T1000 (cell line): ENCODE measurements around the gene METTL26.

ENCODE experiments used
- DNase-seq: peaks from one replicate; lab custom pipeline; 2025; ENCODE audit warnings: mixed read lengths; lab: John Stamatoyannopoulos, UW

The METTL26 gene

DNA sequence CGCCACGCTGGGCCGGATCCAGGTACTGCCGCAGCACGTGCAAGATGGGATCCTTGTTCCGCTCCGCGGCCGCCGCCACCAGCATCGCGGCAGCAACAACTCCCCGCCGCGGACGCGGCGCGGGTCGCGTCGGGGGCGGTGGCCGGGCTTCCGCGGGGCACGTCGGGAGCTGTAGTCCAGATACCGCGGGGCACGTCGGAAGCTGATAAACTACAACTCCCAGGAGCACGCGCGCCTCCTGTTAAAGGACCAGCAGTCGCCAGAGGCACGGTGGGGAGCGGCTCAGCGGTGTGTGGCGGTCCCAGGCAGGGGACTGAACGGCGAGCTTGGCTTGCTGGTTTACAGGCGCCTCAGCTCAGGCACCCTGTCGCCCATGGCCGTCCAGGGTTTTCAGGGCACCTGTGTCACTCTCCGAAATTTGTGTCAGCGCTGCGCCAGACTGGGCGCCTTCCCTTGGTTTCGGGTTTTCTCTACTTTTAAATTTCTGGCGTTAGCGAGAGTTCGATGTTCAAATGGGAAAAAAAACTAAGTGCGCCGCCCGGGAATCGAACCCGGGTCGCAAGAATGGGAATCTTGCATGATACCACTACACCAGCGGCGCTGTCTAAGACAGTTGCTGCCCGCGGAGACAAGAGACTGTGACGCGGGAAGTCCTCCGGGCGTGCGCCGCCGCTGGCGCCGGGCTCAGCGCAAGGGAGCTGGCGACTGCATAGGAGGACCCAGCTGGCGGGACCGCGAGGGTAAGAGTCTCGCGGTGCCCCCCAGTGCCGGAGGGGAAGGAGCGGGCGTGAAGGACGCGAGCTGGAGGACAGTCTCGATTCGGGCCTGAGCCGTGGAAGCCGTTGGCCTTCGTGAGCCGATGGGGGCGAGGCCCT lies at the start of gene METTL26:
TSS of gene METTL26 (minus strand) at position 100 of the 875 bp plus-strand sequence. CDS start at position 85, 15 bp downstream.
- peak; percentile 95 for DNase-seq

DNA sequence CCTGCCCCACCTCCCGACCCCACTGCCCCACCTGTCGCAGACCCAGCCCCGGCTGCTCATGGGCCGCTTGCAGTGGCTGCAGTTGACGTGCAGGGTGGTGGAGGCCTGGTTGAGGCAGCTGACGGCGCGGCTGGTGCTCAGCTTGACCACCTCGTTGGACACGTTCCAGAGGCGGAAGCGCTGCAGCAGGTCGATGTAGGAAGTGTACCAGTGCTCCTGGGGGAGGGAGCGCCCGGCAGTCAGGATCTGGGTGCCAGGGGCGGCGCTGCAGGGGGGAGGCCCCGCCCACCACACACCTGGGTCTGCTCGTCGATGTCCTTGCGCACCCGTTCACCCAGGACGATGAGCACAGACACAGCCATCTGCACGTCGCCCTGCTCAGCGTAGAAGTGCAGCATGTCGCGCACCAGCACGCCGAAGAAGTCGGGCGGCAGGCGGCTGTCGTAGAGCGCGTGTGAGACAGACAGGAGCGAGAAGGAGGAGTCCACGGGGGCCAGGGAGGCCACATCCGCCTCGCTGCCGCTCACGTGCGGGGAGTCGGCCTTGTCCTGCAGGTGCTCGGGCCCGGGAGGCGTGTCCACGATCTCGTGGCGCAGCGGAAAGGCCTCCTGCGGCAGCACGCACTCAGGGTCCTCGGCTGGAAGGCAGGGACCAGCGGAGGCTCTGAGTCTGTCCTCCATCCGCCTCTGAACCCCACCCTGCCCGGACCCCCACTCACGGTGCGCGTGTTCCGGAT lies 49.0 kb upstream of the METTL26 start:
- no peak for DNase-seq

- peak; percentile 96 for DNase-seq
Measured at GRCh38 chr16:684071-684794, 48.1 kb upstream of the METTL26 start, which contains the start of gene JMJD8. Gene JMJD8 (minus strand): TSS chr16:684334. CDS start chr16:684319, 15 bp downstream.

DNA sequence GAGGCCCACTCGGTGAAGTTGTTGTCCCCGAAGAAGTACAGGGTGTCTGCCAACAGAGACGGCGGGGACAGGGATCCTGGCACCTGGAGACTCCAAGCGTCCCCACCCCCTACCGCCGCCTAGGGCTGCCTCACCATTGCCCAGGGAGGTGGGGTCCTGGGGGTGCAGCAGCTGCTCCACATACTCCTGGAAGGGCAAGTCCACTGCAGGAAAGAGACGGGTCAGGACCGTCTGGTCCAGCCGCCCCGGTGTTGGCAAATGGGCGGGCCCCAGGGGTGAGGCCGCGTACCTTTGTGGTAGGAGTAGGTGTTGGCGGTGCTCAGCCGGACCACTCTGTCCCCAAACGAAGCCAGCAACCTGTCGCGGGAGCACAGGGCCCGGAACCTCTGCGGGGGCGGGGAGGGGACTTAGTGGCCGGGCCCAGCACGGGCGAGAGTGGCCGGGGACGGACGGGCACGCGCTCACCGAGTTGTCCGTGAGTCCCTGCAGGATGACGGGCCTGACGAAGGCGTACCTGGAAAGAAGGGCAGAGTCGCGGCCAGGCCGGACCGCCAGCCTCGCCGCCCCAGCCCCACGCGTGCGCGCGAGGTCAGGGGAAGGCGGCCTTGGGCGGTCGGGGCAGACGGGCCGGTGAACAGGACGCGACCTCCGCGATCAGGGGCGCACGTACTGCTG lies 47.4 kb upstream of the METTL26 start:
- DNase-seq, result no peak

DNA sequence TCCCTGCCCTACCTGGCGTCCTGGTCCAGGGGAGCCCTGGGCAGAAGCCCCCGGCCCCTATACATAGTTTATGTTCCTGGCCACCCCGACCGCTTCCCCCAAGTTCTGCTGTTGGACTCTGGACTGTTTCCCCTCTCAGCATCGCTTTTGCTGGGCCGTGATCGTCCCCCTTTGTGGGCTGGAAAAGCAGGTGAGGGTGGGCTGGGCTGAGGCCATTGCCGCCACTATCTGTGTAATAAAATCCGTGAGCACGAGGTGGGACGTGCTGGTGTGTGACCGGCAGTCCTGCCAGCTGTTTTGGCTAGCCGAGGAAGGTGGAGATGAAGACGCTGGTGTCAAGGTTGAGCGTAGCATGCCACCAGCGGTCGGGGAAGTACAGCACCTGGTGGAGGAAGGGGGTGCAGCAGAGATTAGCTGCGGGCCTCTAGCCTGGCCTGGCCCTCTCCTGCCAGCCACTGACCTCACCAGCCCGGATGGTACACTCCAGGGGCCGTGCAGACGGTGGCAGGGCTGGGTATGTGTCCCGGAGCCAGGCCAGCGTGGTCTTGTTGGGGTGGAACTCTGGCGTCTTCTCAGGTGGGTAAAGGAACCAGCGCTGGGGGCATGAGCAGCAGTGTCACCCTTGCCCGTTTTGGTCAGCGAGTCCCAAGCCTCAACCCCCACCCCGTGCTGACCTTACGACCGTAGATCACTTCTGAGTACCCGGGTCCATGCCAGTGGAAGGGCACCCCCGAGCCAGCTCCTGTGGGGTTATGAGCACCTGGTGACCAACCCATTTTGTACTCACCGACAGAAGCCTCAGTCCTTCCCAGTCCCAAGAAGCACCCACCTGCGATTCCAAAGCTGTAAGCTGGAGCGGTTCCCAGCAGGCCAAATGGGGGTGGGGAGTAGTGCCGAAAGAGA lies 46.6 kb upstream of the METTL26 start:
- no peak for DNase-seq

GRCh38 chr16:681746-682427 lies 45.8 kb upstream of the METTL26 start:
- peak; percentile 26 for DNase-seq

GRCh38 chr16:680967-681745 lies 45.1 kb upstream of the METTL26 start:
- peak; percentile 28 for DNase-seq

GRCh38 chr16:680625-680945 lies 44.5 kb upstream of the METTL26 start:
- DNase-seq, result no peak

- DNase-seq, result peak; percentile 88
Measured at GRCh38 chr16:679814-680624, 43.9 kb upstream of the METTL26 start, which contains the start of gene STUB1. Gene STUB1 (plus strand): TSS chr16:680410. CDS start chr16:680526, 116 bp downstream.

GRCh38 chr16:678858-679813 lies 43.0 kb upstream of the METTL26 start:
- peak; percentile 61 for DNase-seq

DNA sequence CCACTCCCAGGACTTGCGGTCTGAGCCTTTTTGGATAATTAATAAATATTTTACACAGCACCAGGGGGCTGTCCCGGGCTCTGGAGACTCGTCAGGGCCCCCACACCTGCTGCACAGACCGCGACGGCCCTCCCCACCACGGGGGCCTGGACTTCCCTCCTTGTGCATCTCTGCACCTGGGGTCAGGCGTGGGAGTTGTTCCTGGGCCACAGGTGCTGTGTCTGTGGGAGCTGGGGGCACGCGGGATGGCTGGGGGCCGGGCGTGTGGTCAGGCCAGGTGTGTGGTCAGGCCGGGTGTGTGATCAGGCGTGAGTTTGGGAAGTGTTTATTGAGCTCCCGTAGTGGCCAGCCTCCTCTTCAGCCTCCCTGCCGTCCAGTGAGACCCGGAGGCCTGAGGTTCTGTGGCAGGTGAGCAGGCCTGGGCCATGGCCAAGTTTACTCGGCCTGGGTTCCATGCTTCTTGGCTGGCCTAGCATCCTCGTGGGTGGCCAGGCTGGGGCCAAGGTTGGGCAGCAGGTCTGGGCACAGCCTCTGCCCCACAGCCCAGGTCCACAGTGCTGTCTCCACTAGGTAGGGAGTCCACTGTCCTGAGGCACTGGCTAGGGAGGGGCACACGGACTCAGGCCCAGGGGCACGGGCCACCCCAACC lies 42.2 kb upstream of the METTL26 start:
- DNase-seq, result no peak

GRCh38 chr16:677316-678190 lies 41.4 kb upstream of the METTL26 start:
- no peak for DNase-seq

DNA sequence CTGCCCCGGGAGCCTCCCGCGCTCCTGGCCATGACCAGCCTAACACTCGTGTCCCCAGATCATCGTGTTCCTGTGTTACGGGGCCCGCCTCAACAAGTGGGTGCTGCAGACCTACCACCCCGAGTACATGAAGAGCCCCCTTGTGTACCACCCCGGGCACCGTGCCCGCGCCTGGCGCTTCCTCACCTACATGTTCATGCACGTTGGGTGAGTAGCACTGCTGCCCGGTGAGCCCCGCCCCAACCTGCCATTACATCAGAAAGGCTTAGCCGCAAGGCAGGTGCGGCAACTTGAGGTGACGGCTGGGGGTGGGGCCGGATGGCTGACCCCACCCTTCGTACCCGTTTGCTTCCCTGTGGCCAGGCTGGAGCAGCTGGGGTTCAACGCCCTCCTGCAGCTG lies 40.8 kb upstream of the METTL26 start:
- DNase-seq, result no peak

- no peak for DNase-seq
Measured at GRCh38 chr16:676565-676902, 40.4 kb upstream of the METTL26 start.

- no peak for DNase-seq
Measured at GRCh38 chr16:675884-676564, 39.9 kb upstream of the METTL26 start.
